SU-DHL-6 (cell line): Measurements from ENCODE around the gene URI1.

Experiments used
- H2AFZ ChIP-seq: fragments of 200-600 bp; sonication (generic); 2 replicates; pipeline ENCODE4 v1.6.1; 2014; ENCODE audit warnings: low read depth, mild to moderate bottlenecking, moderate library complexity, mixed read lengths, antibody characterized with exemption, low read length; ENCODE audit not compliant: severe bottlenecking
- H3F3A ChIP-seq: fragments of 200-600 bp; shearing (Covaris generic); 2 replicates; pipeline ENCODE4 v1.6.0; 2016; ENCODE audit warnings: antibody characterized with exemption, mild to moderate bottlenecking; ENCODE audit not compliant: insufficient read depth
- H3K27ac ChIP-seq: fragments of 200-600 bp; sonication (generic); 2 replicates; pipeline ENCODE4 v1.5.1; 2016; ENCODE audit warnings: low read depth, mild to moderate bottlenecking, low read length, moderate library complexity, mixed read lengths
- H3K27me3 ChIP-seq: fragments of 200-600 bp; sonication (generic), shearing (Covaris generic); 2 replicates; pipeline ENCODE4 v1.6.0; 2014; ENCODE audit warnings: mild to moderate bottlenecking, low read length
- H3K36me3 ChIP-seq: fragments of 200-600 bp; sonication (generic); 2 replicates; pipeline ENCODE4 v1.6.1; 2014; ENCODE audit warnings: mild to moderate bottlenecking, low read length, mixed read lengths
- H3K4me2 ChIP-seq: fragments of 300-600, 200-600 bp; shearing (Covaris generic), sonication (generic); 2 replicates; pipeline ENCODE4 v1.6.0; 2014; ENCODE audit warnings: low read length, low read depth, mild to moderate bottlenecking; ENCODE audit not compliant: poor library complexity, severe bottlenecking
- H3K4me3 ChIP-seq: fragments of 200-600 bp; sonication (generic); 2 replicates; pipeline ENCODE4 v1.5.1; 2014; ENCODE audit warnings: antibody characterized with exemption, low read length, mild to moderate bottlenecking, mixed read lengths; ENCODE audit not compliant: insufficient read depth, poor library complexity, severe bottlenecking
- H3K79me2 ChIP-seq: fragments of 200-600 bp; sonication (generic); 2 replicates; pipeline ENCODE4 v1.6.1; 2014; ENCODE audit warnings: mild to moderate bottlenecking, low read length, moderate library complexity; ENCODE audit not compliant: insufficient read depth
- H3K9ac ChIP-seq: fragments of 200-600 bp; sonication (generic); 2 replicates; pipeline ENCODE4 v1.7.0; 2014; ENCODE audit warnings: mild to moderate bottlenecking, low read length
- H3K9me2 ChIP-seq: fragments of 200-600 bp; sonication (generic); replicated peaks from 2 replicates; pipeline ENCODE4 v1.6.1; 2014; ENCODE audit warnings: low read length; ENCODE audit not compliant: insufficient read depth
- H3K9me3 ChIP-seq: fragments of 200-600 bp; sonication (generic); 2 replicates; pipeline ENCODE4 v1.6.1; 2014; ENCODE audit warnings: low read length, mixed read lengths; ENCODE audit not compliant: insufficient read depth
- H4K20me1 ChIP-seq: fragments of 200-600 bp; sonication (generic); 2 replicates; pipeline ENCODE4 v1.6.1; 2014; ENCODE audit warnings: low read depth, mild to moderate bottlenecking, antibody characterized with exemption, low read length, moderate library complexity, mixed read lengths
- EZH2phosphoT487 ChIP-seq: fragments of 200-600 bp; sonication (generic), shearing (Covaris generic); conservative IDR thresholded peaks from 2 replicates; pipeline ENCODE4 v1.6.1; 2018; ENCODE audit warnings: mild to moderate bottlenecking, antibody characterized with exemption, low read length, moderate library complexity, mixed read lengths
- TF ChIP-seq, protein P1 (sequence below): fragments of 200-600 bp; sonication (generic); IDR thresholded peaks from one replicate; pipeline ENCODE4 v1.5.1; 2017; ENCODE audit warnings: antibody characterized with exemption, mild to moderate bottlenecking, low read length, moderate library complexity; ENCODE audit not compliant: insufficient read depth, poor library complexity, severe bottlenecking

Gene URI1

DNA sequence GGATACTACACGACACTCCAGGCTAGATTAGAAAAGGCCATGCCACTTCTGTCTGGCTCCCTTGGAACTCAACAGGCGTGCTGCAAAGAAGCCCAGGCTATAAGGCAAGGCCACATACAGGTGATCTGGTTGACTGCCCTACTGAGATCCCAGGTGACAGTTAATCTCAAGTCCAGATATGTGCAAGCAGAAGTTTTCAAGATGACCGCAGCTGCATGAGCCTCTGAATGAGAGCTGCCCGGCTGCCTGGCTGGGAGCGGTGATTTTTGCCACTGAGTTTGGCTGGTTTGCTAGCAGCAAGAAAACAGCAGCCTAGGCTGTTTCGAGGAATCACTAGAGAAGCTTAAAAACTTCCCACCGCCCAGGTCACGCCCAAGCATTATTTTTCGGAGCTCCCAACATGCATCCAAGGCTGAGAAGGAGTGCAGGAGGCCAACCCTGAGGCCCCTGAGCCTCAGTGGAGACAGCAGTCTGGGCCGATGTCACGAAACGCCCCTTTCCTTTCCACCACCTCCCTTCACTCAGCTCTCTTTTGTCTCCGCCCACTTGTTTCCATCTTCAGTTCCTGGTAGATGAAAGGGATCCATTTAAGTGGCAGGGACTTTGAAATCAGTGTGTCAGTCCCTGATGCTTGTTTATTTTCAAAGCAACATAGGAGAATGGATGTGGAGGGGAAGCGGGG, 14.0 kb upstream of the URI1 start:
- H3K4me2 ChIP-seq = no peak overlapping the region
- H3K4me3 ChIP-seq = no peak overlapping the region
- TF ChIP-seq, protein P1, sequence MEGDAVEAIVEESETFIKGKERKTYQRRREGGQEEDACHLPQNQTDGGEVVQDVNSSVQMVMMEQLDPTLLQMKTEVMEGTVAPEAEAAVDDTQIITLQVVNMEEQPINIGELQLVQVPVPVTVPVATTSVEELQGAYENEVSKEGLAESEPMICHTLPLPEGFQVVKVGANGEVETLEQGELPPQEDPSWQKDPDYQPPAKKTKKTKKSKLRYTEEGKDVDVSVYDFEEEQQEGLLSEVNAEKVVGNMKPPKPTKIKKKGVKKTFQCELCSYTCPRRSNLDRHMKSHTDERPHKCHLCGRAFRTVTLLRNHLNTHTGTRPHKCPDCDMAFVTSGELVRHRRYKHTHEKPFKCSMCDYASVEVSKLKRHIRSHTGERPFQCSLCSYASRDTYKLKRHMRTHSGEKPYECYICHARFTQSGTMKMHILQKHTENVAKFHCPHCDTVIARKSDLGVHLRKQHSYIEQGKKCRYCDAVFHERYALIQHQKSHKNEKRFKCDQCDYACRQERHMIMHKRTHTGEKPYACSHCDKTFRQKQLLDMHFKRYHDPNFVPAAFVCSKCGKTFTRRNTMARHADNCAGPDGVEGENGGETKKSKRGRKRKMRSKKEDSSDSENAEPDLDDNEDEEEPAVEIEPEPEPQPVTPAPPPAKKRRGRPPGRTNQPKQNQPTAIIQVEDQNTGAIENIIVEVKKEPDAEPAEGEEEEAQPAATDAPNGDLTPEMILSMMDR = no peak
- TF ChIP-seq EZH2phosphoT487 = no peak
- H3K27ac ChIP-seq = no peak overlapping the region
- H3K79me2 ChIP-seq = no peaks in the 10 kb centered on the region
- H3K9me3 ChIP-seq = no peaks in the 10 kb centered on the region
- no peaks in the 10 kb centered on the region for H3K27me3 ChIP-seq
- H3K9me2 ChIP-seq = no peaks in the 10 kb centered on the region
- H2AFZ ChIP-seq = no peak overlapping the region
- no peaks in the 10 kb centered on the region for H3F3A ChIP-seq
- H3K36me3 ChIP-seq = no peaks in the 10 kb centered on the region
- H3K9ac ChIP-seq = no peak overlapping the region
- H4K20me1 ChIP-seq = no peaks in the 10 kb centered on the region

DNA sequence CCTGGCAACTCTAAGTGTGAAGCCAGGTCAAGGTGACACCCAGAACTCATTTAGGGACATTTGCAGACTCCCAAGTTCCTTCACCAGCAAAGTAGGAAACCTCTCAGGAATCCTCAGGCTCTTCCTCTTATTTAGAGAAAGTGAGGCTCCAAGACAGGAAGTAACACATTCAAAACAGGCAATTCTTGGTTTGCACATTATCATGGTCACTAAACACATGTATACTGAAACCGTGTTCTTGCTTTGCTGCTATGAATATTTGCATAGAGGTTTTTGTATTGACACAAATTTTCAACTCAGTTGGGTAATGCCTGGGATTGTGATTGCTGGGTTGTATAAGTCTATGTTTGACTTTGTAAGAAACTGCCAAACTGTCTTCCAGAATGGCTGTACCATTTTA, 13.2 kb upstream of the URI1 start:
- H3K9me3 ChIP-seq = no peaks in the 10 kb centered on the region
- H3K79me2 ChIP-seq = no peaks in the 10 kb centered on the region
- no peaks in the 10 kb centered on the region for H3K9me2 ChIP-seq
- H3K36me3 ChIP-seq = no peaks in the 10 kb centered on the region
- H3K4me3 ChIP-seq = no peak overlapping the region
- no peak overlapping the region for H3K27ac ChIP-seq
- H4K20me1 ChIP-seq = no peaks in the 10 kb centered on the region
- TF ChIP-seq EZH2phosphoT487 = no peak
- TF ChIP-seq, protein P1 = no peak
- H3K27me3 ChIP-seq = no peaks in the 10 kb centered on the region
- no peak overlapping the region for H2AFZ ChIP-seq
- H3K4me2 ChIP-seq = no peak overlapping the region
- H3K9ac ChIP-seq = no peak overlapping the region
- no peaks in the 10 kb centered on the region for H3F3A ChIP-seq

DNA sequence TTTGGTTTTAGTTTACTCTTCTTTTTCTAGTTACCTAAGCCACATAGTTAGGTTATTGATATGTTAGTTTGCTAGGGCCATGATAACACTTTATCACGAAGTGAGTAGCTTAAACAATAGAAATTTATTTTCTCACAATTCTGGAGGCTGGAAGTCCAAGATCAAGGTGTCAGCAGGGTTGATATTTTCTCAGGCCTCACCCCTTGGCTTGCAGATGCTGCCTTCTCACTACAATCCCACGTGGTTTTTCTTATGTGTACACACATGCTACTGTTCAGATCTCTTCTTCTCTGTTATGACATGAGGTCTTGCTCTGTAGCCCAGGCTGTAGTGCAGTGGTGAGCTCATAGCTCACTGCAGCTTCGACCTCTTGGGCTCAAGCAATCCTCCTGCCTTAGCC, 7.8 kb upstream of the URI1 start:
- Histone ChIP-seq H3K4me2 (no peak overlapping the region), H3K27ac (no peak overlapping the region), H4K20me1 (no peaks in the 10 kb centered on the region), H3K79me2 (no peaks in the 10 kb centered on the region), H3K9me3 (no peaks in the 10 kb centered on the region), H3K4me3 (no peak overlapping the region), H3K9me2 (no peaks in the 10 kb centered on the region), H3K9ac (no peak overlapping the region), H3K36me3 (no peaks in the 10 kb centered on the region), H2AFZ (no peak overlapping the region), H3F3A (no peaks in the 10 kb centered on the region), H3K27me3 (no peaks in the 10 kb centered on the region)
- TF ChIP-seq, protein P1 = no peak
- TF ChIP-seq EZH2phosphoT487 = no peak
